Measurements from ENCODE around the gene CCDC169.

GRCh38 chr13:36231236-36231635 lies 66.4 kb downstream of the CCDC169 start:
- TF ChIP-seq EZH2phosphoT487 (IDR thresholded peaks at IDR 0.05; ENCODE audit: low read depth) (no peak), CTCF (IDR thresholded peaks at IDR 0.05; ENCODE audit: low read depth, low read length) (no peak)

Data from OCI-LY3 (cell line).